OCI-M1 (cell line): Measurements from ENCODE around the gene CDHR5.

Experiments
- DNase-seq: peaks from one replicate; lab custom pipeline; 2025; lab: John Stamatoyannopoulos, UW

The CDHR5 gene

DNA sequence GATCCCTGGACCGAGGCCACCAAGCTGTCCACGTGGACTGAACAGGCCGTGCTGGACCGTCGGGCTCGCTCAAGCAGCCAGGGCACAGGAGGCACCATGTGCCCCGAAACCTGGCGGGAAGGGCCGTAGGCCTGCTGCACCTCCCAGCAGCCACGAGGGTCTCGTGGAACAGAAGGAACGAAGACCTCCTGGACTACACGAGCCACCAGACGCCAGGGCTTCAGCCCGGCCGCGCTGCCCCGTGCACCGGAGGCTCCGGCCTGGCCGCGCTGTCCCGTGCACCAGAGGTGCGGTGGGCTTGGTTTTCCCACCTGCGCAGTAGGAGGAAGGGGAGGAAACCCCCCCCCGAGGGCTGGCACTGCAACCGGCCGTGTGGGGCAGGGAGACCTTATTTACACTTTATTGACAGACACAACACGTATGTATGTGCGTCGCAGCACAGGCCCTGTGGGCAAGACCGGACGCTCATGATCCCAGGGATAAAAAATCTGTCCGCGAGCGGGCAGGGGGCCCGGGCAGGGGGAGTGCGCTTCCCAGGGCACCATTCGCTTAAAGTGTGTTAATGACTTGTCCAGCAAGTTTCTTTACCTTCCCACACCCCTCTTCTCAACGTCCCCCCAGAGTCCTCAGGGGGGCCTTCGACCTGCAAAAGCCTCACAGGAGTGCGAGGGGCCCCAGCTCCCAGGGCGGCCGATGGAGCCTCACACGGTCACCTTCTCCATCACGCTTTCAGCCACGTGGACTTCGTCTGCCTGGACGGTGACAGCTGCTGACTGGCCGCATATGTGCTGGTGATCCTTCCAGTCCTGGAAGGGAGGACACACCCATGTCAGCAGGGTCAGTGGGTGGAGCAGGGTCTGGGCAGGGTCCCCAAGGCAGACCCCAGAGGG, 19.3 kb upstream of the CDHR5 start:
- no peak for DNase-seq

DNA sequence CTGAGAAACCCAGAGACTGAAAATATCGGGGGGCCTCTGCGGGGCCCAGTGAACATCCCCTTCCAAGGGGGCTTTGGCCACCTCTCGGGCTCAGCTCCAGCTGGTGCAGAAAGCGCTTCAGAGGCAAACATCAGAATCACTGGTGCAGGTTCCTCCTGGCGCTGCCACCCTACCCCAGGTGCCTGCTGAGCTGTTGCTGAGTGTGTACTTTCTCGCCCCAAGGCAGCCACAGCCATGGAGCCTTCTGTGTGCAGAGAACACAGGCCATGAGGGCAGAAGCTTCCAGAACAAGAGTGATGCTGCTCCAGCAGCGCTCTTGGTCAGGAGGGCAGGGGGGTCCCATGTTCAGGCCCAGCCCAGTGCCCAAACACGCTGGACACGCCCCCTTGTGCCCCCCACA, 18.6 kb upstream of the CDHR5 start:
- DNase-seq, result no peak

DNA sequence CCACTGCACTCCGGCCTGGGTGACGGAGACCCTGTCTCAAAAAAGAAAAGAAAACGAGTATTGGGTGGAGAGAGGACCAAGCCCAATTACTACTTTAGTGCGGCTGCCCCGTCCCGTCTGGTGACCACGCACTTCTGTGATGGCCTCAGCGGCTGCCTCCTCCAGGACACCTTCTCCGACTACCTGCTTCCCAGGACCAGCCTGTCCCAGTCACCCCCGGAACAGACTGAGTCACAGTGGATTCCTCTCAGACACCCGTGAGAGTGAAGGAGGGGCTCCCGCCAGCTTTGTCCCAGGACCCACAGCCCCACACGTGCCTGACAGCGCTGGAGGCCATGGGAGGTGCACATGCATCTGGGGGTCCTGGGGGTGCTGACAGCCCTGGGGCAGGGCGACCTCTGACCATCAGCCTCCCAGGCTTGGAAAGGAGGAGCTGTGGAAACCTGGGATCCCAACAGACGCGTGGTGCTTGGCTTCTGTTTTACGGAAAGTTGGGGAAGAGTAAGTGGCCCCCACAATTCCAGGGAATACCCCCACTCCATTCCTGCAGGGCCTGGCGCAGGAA, 17.1 kb upstream of the CDHR5 start:
- DNase-seq, result no peak

DNA sequence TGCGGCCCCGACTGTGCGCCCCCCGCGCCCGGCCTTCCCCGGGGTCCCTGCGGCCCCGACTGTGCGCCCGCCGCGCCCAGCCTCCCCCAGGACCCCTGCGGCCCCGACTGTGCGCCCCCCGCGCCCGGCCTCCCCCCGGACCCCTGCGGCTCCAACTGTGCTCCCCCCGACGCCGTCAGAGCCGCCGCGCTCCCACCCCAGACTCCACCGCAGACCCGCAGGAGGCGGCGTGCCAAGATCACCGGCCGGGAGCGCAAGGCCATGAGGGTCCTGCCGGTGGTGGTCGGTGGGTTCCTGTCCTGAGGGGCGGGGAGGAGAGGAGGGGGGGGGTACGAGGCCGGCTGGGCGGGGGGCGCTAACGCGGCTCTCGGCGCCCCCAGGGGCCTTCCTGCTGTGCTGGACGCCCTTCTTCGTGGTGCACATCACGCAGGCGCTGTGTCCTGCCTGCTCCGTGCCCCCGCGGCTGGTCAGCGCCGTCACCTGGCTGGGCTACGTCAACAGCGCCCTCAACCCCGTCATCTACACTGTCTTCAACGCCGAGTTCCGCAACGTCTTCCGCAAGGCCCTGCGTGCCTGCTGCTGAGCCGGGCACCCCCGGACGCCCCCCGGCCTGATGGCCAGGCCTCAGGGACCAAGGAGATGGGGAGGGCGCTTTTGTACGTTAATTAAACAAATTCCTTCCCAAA, 15.4 kb upstream of the CDHR5 start:
- DNase-seq, result no peak

DNA sequence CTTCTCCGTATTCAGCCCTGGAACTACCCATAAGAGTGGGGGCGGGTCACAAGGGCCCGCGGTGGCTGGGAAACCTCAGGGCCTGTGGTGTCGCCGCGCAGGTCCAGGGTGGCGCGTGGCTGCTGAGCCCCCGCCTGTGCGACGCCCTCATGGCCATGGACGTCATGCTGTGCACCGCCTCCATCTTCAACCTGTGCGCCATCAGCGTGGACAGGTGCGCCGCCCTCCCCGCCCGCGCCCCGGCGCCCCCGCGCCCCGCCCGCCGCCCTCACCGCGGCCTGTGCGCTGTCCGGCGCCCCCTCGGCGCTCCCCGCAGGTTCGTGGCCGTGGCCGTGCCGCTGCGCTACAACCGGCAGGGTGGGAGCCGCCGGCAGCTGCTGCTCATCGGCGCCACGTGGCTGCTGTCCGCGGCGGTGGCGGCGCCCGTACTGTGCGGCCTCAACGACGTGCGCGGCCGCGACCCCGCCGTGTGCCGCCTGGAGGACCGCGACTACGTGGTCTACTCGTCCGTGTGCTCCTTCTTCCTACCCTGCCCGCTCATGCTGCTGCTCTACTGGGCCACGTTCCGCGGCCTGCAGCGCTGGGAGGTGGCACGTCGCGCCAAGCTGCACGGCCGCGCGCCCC, 14.7 kb upstream of the CDHR5 start:
- DNase-seq, result no peak

DNA sequence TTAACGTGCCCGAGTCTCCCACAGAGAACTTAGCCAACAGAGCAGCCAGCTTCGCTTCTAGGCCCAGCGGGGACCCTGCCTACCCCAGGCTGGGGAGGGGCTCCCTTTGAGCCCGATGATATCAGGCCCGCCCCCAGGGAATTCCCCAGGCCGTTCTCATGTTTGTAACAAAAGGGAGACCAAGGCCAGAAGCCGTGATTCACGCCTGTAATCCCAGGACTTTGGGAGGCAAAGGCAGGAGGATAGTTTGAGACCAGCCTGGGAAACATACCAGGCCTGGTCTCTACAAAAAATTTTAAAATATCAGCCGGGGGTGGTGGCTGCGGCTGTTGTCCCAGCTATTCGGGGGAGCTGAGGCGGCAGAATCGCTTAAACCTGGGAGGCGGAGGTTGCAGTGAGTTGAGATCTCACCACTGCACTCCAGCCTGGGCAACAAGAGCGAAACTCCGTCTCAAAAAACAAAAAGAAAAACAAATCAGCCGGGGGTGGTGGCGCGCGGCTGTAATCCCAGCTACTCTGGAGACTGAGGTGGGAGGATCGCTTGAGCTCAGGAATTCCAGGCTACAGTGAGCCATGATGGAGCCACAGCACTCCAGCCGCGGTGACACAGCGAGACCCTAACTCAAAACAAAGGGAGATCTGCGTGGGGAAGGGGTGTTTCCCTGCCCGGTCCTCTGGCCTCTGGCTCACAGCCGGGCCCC, 14.0 kb upstream of the CDHR5 start:
- DNase-seq, result no peak

DNA sequence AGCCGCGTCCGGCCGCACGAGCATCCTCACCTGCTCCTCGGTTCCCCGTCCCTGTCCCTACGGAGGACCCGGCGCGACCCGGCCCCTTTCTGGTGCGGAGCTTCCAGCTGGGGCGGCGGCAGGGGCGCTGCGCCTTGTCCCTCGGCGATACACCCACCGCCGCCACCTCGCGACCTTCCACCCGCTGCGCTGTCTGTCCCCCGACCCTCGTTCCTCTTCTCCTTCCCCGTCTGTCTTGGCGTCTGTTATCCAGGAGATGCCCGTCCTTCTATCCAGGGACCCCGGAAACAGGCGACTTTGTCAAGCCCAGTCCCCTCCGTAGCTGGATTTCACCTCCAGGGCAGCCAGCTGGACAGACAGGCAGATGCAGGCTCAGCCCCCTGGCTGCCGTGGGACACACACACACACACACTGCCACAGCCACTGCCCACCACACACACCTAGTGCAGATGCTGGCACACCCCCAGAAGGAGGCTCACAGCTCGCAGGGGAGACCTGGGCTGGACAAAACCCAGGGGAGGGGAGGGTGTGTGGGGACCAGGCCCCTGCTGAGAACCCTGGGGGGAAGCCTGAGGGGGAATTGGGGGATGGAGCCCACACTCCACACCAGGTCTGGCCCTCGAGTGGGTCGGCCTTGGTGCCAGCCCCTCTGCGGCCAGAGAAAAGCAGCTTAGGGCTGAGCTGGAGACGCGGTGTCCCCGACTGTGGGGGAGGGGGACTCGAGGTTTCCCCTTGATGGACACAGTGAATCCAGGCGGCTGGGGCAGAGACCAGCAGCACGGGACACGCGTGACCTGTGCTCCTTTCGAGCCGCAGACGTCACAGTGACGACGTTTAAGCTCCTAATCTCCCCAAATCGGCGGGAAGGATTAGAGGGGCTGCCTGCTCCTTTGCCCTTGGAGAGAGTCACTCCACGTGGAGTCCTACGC, 13.1 kb upstream of the CDHR5 start:
- DNase-seq, result no peak

DNA sequence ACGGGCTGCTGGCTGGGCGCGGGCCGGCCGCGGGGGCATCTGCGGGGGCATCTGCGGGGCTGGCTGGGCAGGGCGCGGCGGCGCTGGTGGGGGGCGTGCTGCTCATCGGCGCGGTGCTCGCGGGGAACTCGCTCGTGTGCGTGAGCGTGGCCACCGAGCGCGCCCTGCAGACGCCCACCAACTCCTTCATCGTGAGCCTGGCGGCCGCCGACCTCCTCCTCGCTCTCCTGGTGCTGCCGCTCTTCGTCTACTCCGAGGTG, 12.5 kb upstream of the CDHR5 start:
- DNase-seq, result no peak

DNA sequence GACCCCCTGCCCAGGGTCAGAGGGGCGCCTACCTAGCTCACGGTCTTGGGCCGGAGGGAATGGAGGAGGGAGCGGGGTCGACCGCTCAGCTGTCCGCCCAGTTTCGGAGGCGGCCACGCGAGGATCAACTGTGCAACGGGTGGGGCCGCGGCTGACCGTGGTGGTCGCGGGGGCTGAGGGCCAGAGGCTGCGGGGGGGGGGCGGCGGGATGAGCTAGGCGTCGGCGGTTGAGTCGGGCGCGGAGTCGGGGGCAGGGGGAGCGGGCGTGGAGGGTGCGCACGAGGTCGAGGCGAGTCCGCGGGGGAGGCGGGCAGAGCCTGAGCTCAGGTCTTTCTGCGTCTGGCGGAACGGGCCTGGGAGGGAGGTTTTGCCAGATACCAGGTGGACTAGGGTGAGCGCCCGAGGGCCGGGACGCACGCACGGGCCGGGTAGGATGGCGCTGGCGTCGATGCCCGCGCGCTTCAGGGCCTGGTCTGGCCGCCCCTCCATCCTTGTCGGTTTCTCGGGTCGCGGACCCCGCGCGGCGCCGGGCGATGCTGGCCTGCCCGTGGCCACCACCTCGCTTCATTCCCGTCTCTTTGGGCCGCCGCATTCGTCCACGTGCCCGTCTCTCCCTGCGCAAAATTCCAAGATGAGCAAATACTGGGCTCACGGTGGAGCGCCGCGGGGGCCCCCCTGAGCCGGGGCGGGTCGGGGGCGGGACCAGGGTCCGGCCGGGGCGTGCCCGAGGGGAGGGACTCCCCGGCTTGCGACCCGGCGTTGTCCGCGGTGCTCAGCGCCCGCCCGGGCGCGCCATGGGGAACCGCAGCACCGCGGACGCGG, 12.0 kb upstream of the CDHR5 start, which contains the start of gene DRD4:
Gene DRD4 (plus strand): TSS at position 759 of the 822 bp plus-strand sequence. CDS start 36 bp downstream, at position 795.
- no peak for DNase-seq

DNA sequence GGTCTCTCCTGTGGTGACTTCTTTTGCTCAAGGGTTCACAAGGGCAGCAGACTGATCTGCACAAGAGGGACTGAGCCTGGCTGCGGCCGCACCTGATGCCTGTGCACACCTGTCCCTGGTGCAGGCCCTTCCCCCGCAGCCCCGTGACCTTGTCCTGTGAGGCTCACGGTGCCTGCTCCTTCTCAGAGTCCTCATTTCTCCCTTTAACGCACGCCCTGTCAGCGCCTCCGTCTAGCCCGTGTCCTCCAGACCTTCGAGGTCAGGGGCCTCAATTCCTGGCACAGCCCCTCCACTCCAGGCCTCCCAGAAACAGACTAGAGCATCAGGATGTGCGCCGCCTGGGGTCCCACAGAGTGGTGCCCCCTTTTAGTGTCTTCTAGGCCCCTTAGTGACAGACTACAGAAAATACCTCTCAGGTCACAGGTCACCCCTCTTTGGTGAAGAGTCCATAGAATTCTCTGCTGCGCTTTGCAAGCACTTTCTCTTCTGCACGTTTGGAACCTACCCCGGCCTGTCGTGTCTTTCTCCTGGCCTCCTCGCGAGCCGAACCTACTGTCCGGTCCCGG, 11.3 kb upstream of the CDHR5 start:
- no peak for DNase-seq

DNA sequence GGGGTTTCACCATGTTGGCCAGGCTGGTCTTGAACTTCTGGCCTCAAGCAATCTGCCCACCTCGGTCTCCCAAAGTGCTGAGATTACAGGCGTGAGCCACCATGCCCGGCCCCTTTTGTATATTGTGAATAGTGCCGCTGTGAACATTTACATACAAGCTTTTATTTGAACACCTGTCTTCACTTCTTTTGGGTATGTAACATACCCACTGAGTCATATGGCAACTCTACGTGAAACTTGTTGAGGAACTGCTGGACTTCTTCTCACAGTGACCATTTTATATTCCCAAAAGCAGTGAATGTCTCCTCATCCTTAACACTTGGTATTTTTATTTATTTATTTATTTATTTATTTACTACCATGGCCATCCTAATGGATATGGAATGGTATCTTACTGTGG, 6.1 kb upstream of the CDHR5 start:
- no peak for DNase-seq

DNA sequence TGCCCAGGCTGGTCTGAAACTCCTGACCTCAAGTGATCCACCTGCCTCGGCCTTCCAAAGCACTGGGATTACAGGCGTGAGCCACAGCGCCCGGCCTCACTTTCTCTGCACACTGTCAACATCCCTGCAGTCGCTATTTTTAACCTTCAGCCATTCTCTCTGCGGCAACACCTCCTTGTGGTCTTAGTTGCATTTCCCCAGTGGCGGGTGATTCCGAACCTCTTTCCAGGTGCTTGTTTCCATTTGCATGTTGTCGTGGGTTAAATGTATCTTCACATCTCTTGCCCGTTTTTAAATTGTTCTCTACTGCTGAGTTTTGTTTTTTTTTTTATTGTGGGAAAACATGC, 4.5 kb upstream of the CDHR5 start:
- DNase-seq, result no peak

DNA sequence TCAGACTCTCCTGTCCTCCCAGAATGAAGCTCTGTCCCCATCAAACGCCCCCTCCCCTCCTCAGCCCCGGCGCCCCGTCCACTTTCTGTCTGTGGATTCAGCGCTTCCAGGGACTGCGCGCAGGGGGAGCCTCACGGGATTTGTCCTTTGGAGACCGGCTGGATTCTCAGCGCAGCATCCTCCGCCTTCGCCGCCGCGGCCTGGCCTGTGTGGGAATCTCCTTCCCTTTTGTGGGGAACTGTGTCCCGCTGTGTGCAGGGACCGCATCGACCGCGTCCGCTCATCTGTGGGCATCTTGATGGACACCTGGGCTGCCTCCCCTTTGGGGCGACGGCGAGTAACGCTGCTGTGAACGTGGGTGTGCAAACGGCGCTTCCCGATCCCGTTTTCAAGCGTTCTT, 3.3 kb upstream of the CDHR5 start:
- no peak for DNase-seq

DNA sequence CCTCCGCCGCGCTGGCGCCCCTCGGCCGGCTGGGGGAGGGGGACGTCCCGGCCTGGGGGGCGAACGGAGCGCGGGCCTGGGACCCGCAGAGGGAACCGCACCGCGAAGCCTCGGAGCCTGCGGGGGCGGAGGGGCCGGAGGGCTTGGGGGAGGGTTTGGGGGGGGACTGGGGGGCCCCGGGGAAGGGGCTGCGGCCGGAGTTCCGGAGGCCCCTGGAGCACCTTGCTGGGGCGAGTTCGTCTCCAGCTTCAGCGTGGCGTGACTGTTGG, 2.5 kb upstream of the CDHR5 start:
- no peak for DNase-seq

DNA sequence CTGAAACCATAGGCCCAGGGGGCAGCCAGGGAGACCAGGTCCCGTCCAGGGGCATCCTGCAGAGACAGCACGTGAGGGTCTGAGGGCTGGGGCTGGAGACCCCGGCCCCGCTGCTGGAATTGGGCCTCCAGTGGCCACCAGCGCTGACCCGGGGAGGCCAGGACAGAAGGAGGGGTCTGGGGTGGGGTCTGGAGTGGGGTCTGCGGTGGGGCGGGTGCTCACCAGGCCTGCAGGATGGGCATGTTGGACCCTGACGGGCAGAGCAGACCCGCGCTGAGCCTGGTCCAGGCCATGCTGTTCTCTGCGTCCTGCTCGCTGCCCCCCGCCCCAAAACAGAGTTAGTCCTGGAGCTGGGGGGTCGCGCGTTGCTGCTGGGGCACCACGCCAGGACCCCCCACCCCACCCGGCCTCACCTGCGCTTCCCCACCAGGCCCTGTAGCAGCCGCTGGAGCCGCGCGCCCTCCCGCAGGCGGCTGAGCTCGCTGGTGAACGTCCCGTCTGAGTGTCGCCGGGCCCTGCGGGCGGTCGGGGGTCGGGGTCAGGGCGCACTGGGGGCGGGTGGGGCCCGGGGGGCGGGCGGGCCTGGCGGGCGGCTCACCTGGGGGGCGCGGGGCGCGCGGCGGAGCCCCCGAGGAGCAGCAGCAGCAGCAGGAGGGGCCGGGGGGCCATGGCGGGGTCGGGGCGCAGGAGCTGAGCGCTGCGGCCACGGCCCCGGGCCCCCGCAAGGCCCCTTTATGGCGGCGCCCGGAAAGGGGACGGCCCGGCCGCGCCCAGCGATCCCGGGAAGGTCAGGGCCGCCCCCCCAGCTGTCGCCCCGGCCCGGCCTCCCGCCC, 1.9 kb upstream of the CDHR5 start, which contains the start of gene SCT:
Gene SCT (minus strand): TSS at position 707 of the 833 bp plus-strand sequence. CDS start 38 bp downstream, at position 669.
- DNase-seq, result no peak

DNA sequence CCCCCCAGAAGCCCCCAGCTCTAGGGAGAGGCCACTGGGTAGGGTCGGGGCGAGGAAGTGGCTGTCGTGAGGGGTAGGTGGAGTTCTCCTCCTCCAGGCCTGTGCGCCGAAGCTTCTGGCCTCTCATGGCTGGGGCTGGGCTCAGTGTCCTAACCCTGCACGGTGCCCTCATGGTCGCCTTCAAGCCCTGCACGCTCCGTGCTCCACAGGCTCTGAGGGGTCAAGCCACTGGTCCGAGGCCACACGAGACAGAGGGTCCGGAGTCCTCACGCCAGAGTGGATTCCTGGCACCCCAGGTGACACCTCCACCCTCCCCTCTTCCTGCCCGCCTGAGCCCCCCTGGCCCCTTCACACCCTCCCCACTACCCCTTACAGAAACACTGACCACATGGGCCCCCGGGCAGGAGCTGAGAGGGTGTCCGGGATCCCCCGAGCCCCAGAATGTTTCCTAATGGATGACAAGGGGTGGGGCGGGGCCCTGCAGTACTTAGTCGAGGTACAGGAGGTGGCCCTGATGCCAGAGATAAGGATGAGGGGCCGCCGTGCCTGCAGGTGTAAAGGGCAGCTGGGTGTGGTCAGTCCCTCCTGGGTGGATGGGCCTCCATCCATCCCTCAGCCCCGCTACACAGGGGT, 997 bp upstream of the CDHR5 start:
- DNase-seq, result no peak

DNA sequence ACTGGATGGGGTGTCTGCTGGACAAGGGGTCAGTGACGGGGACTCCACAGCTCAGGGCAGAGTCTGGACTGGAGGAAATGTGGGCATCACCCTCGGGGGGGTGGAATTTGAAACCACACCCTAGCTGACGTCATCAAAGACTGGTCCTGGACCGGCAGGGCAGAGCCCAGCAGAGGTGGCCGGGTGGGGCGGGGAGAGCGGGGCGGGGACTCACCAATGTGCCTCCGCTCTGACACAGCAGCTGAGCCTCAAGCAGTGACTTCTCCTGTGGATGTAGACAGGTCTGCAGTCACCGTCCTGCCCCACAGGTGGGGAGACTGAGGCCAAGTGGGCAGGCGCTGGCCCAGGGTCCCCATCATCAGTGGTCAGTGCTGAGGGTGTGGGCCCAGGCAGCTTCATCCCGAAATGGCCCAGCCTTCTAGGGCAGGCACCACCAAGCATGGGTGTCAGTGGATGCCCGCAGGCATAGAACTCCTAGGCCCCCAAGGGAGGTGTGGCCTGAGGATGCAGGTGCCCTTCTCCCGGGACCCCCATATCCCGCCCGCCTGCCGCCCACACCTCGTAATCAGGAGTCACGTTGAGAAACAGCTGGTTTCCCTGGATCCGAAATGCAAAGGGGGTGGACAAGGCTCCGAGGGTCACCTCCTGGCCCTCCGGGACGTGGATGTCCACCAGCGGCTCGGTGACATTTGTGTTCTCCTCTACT, 603 bp downstream of the CDHR5 start:
- no peak for DNase-seq

DNA sequence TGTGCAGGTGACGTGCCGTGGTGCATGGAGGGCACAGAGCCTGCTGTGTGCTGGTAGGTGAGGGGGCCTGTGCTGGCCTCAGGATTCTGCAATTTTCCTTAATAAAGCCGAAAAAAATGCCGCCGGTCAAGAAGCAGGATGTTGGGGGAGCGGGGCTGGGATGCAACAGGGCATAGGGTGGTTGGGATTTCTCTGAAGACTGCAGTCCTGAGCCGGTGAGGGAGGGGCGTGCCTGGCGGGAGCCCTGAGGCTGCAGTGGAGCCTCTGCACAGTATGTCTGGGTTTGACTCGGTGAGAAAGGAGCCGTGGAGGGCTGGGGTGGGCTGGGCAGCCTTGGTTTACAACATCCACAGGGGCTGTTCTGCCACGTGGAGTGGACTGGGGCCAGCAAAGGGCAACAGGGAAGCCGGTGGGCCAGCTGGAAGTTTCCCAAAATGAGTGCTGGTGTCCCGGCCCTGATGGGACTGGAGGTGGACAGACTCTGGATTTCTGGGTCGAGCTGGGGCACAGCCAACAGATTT, 1.3 kb downstream of the CDHR5 start:
- no peak for DNase-seq
